ENCODE data around the gene TGFB1. TPM values are rescaled to one million over a fixed set of nuclear protein-coding genes. Genes with fewer than 3 reads are reported as not detected.

Gene TGFB1
- total RNA-seq, 1 experiment from 2014 or later = 30.1 TPM

DNA sequence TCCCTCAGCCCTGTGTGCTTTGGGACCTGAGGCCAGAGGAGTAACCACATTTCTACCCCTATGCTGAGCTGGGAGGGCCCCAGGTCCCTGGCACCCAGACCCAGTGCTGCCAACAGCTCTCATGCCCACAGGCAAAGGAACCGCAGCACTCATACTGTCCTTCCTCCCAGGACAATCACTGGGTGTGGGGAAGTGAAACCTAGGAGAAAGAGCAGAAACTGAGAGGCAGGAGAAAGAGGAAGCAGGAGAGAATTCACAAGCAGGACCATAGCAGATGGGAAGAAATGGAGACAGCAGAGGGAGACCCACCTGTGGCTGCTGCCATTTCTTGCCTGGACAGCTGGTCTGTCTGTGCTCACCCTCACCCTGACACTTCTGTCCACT lies 24.9 kb downstream of the TGFB1 start:
- Histone ChIP-seq H3K4me2 (ENCODE audit: insufficient read depth, insufficient read length, low read length) (no peak overlapping the region), H3K4ac (ENCODE audit: low read depth, low read length) (no peak overlapping the region), H3T11ph (ENCODE audit: low read length) (no peak overlapping the region), H2AK5ac (ENCODE audit: insufficient read length, low read length) (no peak overlapping the region), H4K5ac (ENCODE audit: insufficient read length, low read depth, low read length) (no peak overlapping the region), H3K56ac (ENCODE audit: insufficient read length, low read depth, low read length) (no peak overlapping the region), H2BK20ac (ENCODE audit: low read depth, low read length, poor library complexity, severe bottlenecking) (no peak overlapping the region), H3K79me2 (ENCODE audit: insufficient read depth, low read length) (no peaks in the 10 kb centered on the region), H3K9ac (ENCODE audit: extremely low read depth, insufficient read length, low read length) (no peak overlapping the region), H3K23me2 (ENCODE audit: insufficient read length, low read depth, low read length, poor library complexity, severe bottlenecking) (peaks cover 14% of the 10 kb centered on the region), H3K23ac (ENCODE audit: insufficient read length, low read depth, low read length) (no peak overlapping the region), H3K27ac (ENCODE audit: insufficient read length, low read depth, low read length) (no peak overlapping the region), H3K14ac (ENCODE audit: insufficient read depth, low read length) (no peak overlapping the region; the same call in 1 of the 2 replicates), H3K79me1 (ENCODE audit: insufficient read depth, low read depth, low read length, poor library complexity, severe bottlenecking) (no peaks in the 10 kb centered on the region), H2BK15ac (ENCODE audit: low read depth, low read length) (no peak overlapping the region), H4K8ac (replicated peaks; ENCODE audit: insufficient read length, low read depth, low read length) (no peak overlapping the region), H3K4me1 (ENCODE audit: insufficient read depth, low read length) (peaks cover 12% of the 10 kb centered on the region; the same call in 1 of the 2 replicates), H3K27me3 (ENCODE audit: insufficient read depth, low read length) (no peaks in the 10 kb centered on the region), H3K9me3 (ENCODE audit: control insufficient read depth, low read depth, low read length) (no peaks in the 10 kb centered on the region), H2BK120ac (ENCODE audit: low read depth, low read length, poor library complexity, severe bottlenecking) (no peak overlapping the region), H3K18ac (ENCODE audit: insufficient read length, low read depth, low read length) (no peak overlapping the region), H4K20me1 (ENCODE audit: control insufficient read depth, insufficient read depth, insufficient read length) (peaks cover 3% of the 10 kb centered on the region), H2AFZ (ENCODE audit: low read length) (no peak overlapping the region), H4K91ac (ENCODE audit: insufficient read length, low read depth, low read length) (no peak overlapping the region), H2BK12ac (ENCODE audit: insufficient read length, low read depth, low read length) (no peak overlapping the region), H2BK5ac (ENCODE audit: insufficient read length, low read length) (no peak overlapping the region)
- Mint-ChIP-seq H3K4me1 (peaks cover 33 to 52% of the 10 kb centered on the region in 2 experiments), H3K27me3 (ENCODE audit: low read depth) (peaks cover 1% of the 10 kb centered on the region; the same call in 1 of the 2 replicates), H3K36me3 (ENCODE audit: insufficient read depth in 1 of 3, low read depth in 3 of 3) (peaks cover 0 to 33% (median 0%) of the 10 kb centered on the region in 3 experiments; a peak in 2 of 7 replicates), H3K27ac (peak overlapping the region; percentile 45 to 58 (median 57); a peak in 3 of 7 replicates), H3K4me3 (peak overlapping the region in 1 of 2 experiments; percentile 24; a peak in 1 of 5 replicates), H3K9me3 (no peaks in the 10 kb centered on the region)
- WGBS (ENCODE audit: extremely low coverage, insufficient read length, low lambda C conversion rate) = no CpG with 5 or more reads among the region's 1 CpG
- TF ChIP-seq, protein P1, sequence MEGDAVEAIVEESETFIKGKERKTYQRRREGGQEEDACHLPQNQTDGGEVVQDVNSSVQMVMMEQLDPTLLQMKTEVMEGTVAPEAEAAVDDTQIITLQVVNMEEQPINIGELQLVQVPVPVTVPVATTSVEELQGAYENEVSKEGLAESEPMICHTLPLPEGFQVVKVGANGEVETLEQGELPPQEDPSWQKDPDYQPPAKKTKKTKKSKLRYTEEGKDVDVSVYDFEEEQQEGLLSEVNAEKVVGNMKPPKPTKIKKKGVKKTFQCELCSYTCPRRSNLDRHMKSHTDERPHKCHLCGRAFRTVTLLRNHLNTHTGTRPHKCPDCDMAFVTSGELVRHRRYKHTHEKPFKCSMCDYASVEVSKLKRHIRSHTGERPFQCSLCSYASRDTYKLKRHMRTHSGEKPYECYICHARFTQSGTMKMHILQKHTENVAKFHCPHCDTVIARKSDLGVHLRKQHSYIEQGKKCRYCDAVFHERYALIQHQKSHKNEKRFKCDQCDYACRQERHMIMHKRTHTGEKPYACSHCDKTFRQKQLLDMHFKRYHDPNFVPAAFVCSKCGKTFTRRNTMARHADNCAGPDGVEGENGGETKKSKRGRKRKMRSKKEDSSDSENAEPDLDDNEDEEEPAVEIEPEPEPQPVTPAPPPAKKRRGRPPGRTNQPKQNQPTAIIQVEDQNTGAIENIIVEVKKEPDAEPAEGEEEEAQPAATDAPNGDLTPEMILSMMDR (conservative IDR thresholded peaks at IDR 0.05) = no peak
- DNase-seq = no peak

Data from H9 (cell line).